Measurements from ENCODE around the gene SCAF8.
A peak's percentile ranks its signal among the peaks of the same experiment; 100 is the strongest.
"Not testable (repeated sequence)": the region's sequence is repeated elsewhere in the genome, so short reads cannot be mapped to it uniquely, and the experiment has no call there.

SCAF8 gene, protein sequence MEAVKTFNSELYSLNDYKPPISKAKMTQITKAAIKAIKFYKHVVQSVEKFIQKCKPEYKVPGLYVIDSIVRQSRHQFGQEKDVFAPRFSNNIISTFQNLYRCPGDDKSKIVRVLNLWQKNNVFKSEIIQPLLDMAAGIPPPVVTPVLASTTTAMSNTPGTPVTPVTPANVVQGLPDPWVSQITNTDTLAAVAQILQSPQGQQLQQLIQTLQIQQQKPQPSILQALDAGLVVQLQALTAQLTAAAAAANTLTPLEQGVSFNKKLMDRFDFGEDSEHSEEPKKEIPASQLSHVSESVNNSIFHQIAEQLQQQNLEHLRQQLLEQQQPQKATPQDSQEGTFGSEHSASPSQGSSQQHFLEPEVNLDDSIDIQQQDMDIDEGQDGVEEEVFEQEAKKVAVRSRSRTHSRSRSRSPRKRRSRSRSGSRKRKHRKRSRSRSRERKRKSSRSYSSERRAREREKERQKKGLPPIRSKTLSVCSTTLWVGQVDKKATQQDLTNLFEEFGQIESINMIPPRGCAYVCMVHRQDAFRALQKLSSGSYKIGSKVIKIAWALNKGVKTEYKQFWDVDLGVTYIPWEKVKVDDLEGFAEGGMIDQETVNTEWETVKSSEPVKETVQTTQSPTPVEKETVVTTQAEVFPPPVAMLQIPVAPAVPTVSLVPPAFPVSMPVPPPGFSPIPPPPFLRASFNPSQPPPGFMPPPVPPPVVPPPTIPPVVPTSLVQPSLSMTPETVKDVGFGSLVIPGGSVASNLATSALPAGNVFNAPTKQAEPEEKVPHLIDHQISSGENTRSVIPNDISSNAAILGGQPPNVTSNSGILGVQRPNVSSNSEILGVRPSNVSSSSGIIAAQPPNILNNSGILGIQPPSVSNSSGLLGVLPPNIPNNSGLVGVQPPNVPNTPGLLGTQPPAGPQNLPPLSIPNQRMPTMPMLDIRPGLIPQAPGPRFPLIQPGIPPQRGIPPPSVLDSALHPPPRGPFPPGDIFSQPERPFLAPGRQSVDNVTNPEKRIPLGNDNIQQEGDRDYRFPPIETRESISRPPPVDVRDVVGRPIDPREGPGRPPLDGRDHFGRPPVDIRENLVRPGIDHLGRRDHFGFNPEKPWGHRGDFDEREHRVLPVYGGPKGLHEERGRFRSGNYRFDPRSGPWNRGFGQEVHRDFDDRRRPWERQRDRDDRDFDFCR (N-terminal part only)

DNA sequence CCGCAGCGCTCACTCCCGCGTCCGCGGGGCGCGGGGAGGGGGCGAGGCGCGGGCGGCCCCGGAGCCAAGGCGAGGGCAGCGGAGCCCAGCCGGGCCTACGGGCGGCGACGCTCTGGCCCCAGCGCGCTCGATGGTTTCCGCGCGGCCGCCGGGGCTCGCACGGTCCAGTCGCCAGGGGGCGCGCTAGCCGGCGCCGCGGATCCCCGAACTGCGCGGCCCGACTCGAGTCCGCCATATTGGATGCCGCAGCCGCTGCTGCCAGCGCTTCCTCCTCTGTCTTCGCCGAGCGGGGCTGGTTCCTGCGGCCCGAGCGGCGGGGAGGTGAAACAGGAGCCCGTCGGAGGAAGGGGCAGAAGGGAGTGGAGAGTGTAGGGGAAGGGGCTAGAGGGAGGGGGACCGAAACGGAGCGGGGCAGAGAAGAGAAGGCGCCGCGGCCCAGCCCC, at the start of gene SCAF8:
Gene SCAF8, plus strand, starts transcription at position 234 of the 443 bp plus-strand sequence. CDS start 485 bp downstream, outside the sequence.
- FAIRE-seq (no peak), DNase-seq (ENCODE audit: low spot score) (peak; percentile 91)

DNA sequence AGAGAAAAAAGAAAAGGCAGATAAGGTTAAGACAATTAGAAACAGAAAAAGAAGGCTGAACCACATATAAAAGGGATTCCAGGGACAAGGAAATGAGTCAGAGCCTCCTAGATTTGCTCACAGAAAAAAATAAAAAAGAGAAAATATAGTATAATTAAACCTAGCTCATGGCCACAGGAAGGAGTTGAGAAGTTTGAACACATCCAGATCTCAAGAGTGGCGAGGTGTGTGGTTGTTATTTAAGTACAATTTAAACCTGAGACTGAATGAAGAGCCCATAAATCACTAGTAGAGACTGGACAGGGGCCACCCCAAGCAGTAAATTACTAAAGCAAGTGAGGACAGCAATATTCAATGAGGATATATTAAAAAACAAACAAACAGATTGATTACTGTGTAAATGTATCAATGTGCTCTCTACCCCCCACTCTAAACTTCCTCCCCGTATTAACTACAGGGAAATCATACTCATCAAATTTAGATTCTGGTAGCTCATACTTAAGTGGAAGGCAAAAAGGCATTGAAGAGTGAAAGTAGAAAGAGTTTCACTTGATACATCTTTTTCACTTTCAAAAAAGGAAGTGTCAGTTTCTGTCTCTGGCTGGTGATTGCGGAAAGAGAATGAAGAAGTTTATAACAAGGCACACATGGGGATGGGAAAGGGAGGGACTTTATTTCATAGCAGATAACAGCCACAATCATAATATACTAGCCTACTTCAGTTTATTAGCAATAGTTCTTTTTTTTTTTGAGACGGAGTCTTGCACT, 49.3 kb upstream of the SCAF8 start:
- FAIRE-seq (no peak), DNase-seq (ENCODE audit: low spot score) (peak; percentile 20)

DNA sequence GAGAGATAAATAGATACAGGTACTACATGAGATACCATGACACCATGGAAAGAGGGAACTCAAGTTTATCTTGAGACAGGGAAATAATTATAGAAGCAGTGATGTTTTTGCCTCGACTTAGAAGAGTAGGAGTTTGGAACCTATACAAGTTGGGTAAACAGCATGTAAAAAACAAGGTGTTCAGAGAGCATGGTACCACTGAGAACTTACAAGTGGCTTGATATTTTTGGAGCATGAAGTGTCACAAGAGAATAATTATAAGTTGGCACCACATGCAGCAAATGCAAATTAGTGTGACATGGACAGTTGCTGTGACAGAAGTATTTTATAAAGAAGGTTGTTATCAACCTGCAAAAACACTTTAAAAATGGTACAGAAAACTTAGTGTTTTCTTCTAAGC, 47.1 kb upstream of the SCAF8 start:
- FAIRE-seq = no peak

DNA sequence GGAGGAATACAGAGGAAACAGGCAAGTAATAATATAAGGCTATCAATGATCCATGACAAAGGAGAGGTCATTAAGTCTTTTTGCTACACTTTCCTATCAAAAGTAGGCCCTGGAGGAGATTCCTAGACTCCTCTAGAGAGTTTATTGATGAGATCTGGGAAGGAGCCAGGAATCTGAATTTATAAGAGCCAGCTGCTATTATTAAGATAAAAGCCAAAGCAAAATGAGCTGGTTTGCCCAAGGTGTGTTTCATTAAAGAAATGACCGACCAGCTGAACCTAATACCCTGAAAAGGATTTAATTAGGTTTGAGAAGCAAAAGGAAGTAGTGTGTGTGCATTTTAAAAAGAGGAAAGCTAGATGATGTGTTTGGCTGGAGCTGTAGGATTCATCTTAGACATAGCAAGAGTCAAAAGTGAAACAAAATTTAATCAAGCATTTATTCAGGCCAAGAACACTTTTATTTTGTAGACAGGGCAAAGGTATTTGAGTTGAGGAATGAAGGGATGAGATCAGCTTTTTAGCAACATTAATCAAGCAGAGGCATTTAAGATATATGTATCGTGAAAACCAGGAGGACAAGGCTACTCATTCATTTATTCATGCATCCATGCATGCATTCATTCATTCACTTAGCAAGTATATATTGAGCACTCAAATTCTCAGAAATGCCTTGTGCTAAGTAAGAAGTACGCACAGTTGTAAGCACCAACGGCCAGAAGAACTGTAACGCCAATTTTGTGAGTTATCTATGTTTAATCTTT, 43.5 kb upstream of the SCAF8 start:
- DNase-seq (ENCODE audit: low spot score) (no peak), FAIRE-seq (no peak)

More for the DNA sequence above, 47.1 kb upstream of the SCAF8 start:
- no peak for DNase-seq (ENCODE audit: low spot score)

DNA sequence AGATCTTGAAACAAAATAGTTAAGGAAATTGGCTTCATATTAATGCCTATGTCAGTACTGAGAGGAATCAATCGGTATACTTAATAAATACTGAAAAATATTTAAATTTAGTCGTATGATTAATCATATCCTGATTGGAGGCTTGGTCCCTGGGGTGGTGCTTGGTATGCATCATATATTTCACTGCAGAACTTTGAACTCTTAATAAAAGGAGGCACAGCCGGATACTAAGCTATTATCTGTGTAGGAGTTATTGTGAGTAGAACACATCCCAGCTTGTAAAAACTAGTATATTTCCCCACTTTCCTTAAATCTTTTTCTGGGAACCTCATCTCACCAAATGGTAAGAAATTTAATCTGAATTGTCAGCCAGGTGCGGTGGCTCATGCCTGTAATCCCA, 42.4 kb upstream of the SCAF8 start:
- DNase-seq (ENCODE audit: low spot score) (no peak), FAIRE-seq (no peak)

DNA sequence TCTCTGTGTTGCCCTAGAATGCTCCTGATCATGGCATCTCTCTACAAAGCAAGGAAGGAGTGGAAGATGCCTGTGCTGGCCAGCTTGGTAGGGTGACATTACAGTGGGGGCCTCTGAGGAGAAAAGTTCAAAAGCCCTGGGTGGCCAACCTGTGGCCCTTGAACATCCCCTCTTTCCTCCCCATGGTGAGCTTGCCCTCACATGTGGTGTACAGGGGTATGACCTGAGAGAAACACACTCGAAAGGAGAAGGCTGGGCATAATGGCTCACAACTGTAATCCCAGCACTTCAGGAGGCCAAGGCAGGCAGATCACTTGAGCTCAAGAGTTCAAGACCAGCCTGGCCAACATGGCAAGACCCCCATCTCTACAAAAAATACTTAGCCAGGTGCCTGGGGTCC, 36.6 kb upstream of the SCAF8 start:
- FAIRE-seq (no peak), DNase-seq (ENCODE audit: low spot score) (no peak)

DNA sequence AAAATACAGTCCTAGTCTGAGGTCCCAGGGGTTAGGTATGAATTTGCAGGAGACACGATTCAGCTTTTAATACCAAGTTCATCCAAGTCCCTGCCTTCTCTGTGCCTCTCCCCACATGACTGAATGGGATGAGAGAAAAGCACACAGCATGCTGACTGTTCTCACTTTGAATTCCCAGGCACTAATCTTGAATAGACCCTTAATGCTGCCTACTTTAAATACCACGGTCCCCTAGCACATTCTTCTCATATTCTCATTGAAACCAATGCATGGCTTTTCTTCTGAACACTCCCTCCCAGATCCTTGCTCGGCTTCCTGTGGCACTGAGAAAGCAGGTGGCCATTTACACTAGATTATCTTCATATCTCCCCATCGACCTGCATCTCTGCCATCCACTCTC, 30.1 kb upstream of the SCAF8 start:
- FAIRE-seq = no peak
- no peak for DNase-seq (ENCODE audit: low spot score)

DNA sequence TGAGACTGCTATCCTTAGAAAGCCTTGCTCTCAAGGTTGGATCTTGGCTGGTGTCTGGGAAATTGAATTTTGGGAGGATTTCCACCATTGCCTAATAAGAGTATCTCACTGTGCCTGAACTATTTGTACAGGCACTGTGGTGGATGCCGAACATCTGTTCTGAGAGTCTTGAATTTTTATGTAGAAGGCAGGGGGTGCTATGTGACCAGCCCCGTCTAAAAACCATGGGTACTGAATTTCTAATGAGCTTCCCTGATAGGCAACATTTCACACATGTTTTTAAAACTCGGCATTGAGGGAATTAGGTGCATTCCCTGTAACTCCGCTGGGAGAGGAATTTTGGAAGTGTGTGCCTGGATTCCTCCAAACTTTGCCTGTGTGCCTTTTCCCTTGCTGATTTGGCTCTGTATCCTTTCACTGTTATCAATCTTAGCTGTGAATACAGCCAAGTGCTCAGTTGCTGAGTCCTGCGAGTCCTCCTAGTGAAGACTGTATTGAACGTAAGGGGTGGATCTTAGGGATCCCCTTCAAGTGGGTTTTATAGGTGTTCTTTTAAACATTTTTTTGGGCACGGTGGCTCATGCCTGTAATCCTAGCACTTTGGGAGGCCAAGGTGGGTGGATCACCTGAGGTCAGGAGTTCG, 27.6 kb upstream of the SCAF8 start:
- DNase-seq (ENCODE audit: low spot score) (no peak), FAIRE-seq (no peak)

DNA sequence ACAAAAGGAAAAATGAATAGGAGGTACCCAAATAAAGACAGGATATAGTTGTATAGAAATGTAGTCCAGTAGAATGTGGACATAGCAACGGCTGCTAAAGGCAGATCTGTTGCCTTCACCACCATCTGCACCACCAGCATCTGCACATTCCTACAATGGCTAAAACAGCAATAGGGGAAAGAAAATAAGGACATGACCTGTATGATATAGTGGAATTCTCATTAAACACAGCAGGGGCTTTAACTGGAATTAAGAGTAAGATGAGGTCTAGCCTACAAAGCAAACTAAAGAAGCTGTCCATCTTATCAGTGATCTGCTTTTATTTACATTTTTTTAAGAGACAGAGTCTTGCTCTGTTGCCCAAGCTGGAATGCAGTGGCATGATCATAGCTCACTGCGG, 26.8 kb upstream of the SCAF8 start:
- no peak for DNase-seq (ENCODE audit: low spot score)
- no peak for FAIRE-seq

DNA sequence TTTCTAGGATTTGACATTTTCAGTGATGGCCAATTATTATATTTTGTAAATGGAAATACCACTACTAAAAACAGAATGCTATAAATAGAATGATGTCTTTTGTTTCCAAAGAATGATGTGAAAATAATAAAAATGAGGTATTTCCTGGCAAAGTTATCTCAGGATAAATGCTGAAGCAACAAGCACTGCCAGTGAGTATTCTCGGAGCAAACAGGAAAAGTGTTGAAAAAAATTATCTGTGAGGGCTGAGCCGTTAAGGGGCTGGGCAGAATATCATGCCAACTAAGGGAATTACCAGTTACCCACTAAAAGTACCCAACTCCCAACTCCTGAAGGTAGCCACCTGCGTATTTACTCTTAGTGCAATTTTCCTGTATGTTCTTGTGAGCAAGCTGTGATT, 23.6 kb upstream of the SCAF8 start:
- no peak for FAIRE-seq
- DNase-seq (ENCODE audit: low spot score) = no peak

DNA sequence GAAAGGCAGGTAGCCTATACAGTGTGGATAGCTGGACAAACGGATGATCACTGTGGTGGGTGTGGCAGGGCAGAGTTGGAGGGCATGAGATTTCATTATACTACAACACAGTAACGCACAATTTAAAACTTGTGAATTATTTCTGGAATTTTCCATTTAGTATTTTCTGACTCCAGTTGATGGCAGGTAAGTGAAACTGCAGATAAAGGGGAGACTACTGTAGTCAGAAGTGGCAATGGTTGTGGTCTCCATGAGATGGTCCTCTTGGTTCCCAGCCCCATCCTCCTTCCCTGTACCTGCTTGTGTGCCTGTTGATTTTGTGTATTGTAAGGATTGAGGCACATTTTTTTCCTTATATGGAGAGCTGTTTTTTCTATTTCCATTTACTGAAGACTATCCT, 22.5 kb upstream of the SCAF8 start:
- FAIRE-seq (no peak), DNase-seq (ENCODE audit: low spot score) (no peak)

DNA sequence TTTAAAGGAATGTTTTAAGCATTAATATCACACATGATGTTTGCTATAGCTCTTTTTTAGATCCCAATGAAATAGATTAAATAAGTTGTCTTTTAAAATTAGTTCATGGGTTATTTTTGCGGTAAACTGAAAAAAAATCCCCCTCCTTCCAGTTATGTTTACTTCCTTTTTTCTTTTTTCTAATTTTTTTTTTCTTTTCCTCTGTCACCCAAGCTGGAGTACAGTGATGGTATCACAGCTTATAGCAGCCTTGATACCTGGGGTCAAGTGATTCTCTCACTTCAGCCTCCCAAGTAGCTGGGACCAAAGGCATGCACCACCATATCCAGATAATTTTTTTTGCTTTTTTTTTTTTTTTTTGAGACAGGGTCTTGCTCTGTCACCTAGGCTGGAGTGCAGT, 17.8 kb upstream of the SCAF8 start:
- no peak for FAIRE-seq

DNA sequence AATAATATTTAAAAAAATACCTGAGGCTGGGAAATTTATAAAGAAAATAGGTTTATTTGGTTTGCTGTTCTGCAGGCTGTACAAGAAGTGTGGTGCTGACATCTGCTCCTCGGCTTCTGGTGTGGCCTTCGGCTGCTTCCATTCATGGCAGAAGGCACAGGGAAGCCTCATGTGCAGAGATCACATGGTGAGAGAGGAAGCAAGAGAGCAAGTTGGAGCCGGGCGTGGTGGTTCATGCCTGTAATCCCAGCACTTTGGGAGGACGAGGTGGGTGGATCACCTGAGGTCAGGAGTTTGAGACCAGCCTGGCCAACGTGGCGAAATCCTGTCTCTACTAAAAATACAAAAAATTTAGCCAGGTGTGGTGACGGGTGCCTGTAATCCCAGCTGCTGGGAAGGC, 16.9 kb upstream of the SCAF8 start:
- not testable (repeated sequence) for FAIRE-seq; DNase-seq (ENCODE audit: low spot score)

More for the DNA sequence above, 17.8 kb upstream of the SCAF8 start:
- DNase-seq (ENCODE audit: low spot score) = no peak

DNA sequence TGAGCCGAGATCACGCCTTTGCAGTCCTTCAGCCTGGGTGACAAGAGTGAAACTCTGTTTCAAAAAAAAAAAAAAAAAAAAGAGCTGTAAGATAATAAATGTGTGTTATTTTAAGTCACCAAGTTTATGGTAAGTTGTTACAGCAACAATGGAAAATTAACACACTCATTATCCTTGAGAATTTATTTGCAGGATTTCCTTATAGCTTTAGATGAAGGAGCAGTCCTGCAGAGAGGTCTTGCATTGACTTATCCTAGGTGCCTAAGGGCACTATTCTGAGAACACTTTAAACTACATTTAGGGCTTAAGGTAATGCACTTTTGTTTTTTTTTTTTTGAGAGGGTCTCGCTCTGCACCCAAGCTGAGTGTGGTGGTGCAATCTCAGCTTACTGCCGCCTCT, 13.8 kb upstream of the SCAF8 start:
- no peak for DNase-seq (ENCODE audit: low spot score)
- FAIRE-seq = no peak

DNA sequence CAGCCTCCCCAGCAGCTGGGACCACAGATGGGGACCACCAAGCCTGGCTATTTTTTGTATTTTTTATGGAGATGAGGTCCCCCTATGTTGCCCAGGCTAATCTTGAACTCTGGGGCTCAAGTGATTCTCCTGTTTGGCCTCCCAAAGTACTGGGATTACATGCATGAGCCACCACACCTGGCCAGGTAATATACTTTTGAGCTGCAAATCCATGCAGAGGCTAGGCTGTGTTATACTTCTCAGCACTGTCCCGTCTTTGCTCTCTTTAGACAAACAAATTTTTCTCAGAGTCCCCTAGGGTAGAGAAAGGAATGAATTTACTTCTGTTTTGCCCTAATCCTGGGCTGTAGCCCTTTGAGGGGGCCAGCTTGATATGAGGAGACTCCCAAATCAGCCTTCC, 13.4 kb upstream of the SCAF8 start:
- DNase-seq (ENCODE audit: low spot score) (no peak), FAIRE-seq (no peak)

DNA sequence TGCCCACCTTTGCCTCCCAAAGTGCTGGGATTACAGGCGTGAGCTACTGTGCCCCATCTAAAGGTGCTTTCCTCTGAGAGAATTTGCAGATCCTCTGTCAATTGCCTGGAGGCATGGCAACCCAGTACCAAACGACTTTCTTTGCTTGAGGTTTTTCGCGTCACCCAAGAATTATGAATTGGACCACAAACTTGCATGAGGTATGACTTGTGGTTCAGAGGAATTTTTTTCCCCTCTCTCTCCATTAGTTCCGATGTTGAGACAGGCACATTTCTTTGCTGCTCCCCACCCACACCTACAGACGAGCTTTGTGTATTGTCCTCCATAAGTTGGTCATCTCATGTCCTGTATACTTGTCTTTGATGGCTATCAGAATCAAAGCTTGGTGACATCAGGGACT, 11.8 kb upstream of the SCAF8 start:
- DNase-seq (ENCODE audit: low spot score) = peak; percentile 84
- no peak for FAIRE-seq

DNA sequence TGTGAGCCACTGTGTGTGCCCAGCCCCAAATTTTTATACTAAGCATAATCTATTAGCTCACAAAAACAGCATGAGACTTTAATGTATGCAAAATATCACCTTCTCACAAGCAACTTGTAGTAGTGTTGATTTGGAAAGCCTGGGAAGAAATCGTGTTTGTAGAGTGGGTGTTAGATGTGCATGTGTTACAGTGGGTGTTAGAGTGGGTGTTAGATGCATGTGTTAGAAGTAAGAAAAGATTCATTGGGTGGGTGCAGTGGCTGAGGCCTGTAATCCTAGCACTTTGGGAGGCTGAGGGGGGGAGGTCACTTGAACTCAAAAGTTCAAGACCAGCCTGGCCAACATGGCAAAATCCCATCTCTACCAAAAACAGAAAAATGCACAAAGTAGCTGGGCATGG, 6.3 kb upstream of the SCAF8 start:
- no peak for FAIRE-seq
- DNase-seq (ENCODE audit: low spot score) = no peak

DNA sequence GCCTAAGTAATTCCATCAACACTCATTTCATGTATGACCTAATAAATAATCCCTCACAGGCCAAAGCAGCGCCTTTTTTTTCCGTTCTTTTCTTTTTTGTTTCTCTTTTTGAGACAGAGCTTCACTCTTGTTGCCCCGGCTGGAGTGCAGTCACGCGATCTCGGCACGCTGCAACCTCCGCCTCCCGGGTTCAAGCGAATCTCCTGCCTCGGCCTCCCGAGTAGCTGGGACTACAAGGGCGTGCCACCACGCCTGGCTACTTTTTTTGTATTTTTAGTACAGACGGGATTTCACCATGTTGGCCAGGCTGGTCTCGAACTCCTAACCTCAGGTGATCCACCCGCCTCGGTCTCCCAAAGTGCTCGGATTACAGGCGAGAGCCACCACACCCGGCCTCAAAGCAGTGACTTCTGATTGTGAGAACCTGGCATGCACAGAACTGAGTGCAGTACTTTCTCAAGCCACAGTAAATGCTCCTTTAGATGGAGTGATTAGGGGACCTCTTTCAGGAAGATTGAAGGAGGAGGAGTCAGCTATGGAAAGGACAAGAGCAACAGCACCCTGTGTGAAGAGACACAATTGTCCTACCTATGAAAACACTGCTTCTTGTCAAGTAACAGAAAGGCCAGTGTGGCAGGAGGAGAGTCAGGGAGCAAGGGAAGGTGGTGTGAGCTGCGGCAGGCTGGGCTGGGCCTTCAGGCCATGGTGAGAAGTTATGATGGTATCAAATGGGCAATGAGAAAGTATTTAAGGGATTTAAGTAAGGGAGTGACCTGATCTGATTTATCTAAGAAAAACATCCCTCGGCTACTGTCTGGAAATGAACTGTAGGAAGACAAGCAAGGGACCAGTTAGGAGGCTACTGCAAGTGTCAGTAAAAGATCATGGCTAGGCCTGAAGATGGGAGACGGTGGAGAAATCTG, 1.7 kb upstream of the SCAF8 start:
- DNase-seq (ENCODE audit: low spot score) (peak; percentile 5), FAIRE-seq (no peak)

Data from urothelium cell line (cell line).